ENCODE measurements around the gene LRCOL1. TPM values are rescaled to one million over a fixed set of nuclear protein-coding genes. Genes with fewer than 3 reads are reported as not detected.

LRCOL1 gene
- total RNA-seq, 6 experiments from 2014 or later, result 0.61 to 13.1 (median 6.8) TPM

GRCh38 chr12:132572106-132572505 is 38.3 kb downstream of the LRCOL1 start:
- TF ChIP-seq POLR2A (IDR thresholded peaks at IDR 0.05), result no peak
- no peak for TF ChIP-seq CTCF (IDR thresholded peaks at IDR 0.05)

GRCh38 chr12:132571598-132571997 is 38.8 kb downstream of the LRCOL1 start:
- WGBS (ENCODE audit: insufficient coverage, low coverage, low lambda C conversion rate, missing lambda C conversion rate), result no CpG with 5 or more reads among the region's 20 CpGs
- H3K27me3 ChIP-seq, result no peaks in the 10 kb centered on the region
- H3K9me3 ChIP-seq, result no peaks in the 10 kb centered on the region
- DNase-seq (no peak), ATAC-seq (no peak)
- no peaks in the 10 kb centered on the region for H3K4me1 ChIP-seq
- H3K36me3 ChIP-seq, result peaks cover 0 to 7% (median 2%) of the 10 kb centered on the region in 4 donors
- TF ChIP-seq POLR2A (IDR thresholded peaks at IDR 0.05) (no peak), CTCF (IDR thresholded peaks at IDR 0.05) (no peak)
- H3K27ac ChIP-seq, result no peak overlapping the region
- intact Hi-C loops (cut with DNase I), result no loop called here
- H3K4me3 ChIP-seq, result no peak overlapping the region

More at GRCh38 chr12:132572106-132572505, 38.3 kb downstream of the LRCOL1 start:
- ATAC-seq (no peak), DNase-seq (no peak)
- Histone ChIP-seq H3K4me1 (no peaks in the 10 kb centered on the region), H3K36me3 (peaks cover 0 to 7% (median 4%) of the 10 kb centered on the region in 4 donors), H3K9me3 (no peaks in the 10 kb centered on the region), H3K4me3 (no peak overlapping the region), H3K27me3 (no peaks in the 10 kb centered on the region), H3K27ac (no peak overlapping the region)
- WGBS (ENCODE audit: insufficient coverage, low coverage, low lambda C conversion rate, missing lambda C conversion rate), result 80% methylated on average over 1 of the region's 26 CpGs
- intact Hi-C loops (cut with DNase I), result no loop called here

- Histone ChIP-seq H3K36me3 (peaks cover 0 to 7% (median 0%) of the 10 kb centered on the region in 4 donors), H3K27ac (no peak overlapping the region), H3K27me3 (no peaks in the 10 kb centered on the region), H3K4me1 (no peaks in the 10 kb centered on the region), H3K9me3 (no peaks in the 10 kb centered on the region), H3K4me3 (no peak overlapping the region)
- ATAC-seq, result no peak
- 94% methylated on average over 20 of the region's 27 CpGs for WGBS (ENCODE audit: insufficient coverage, low coverage, low lambda C conversion rate, missing lambda C conversion rate)
- DNase-seq, result no peak
- TF ChIP-seq CTCF (IDR thresholded peaks at IDR 0.05) (no peak), POLR2A (IDR thresholded peaks at IDR 0.05) (no peak)
- intact Hi-C loops (cut with DNase I), result no loop called here
These were observed 39.3 kb downstream of the LRCOL1 start for GRCh38 chr12:132571051-132571450.

- Histone ChIP-seq H3K36me3 (peaks cover 0 to 7% (median 0%) of the 10 kb centered on the region in 4 donors), H3K27ac (no peak overlapping the region), H3K27me3 (no peaks in the 10 kb centered on the region), H3K9me3 (no peaks in the 10 kb centered on the region), H3K4me1 (no peaks in the 10 kb centered on the region), H3K4me3 (no peak overlapping the region)
- ATAC-seq (no peak), DNase-seq (no peak)
- intact Hi-C loops (cut with DNase I), result no loop called here
- no CpG with 5 or more reads among the region's 26 CpGs for WGBS (ENCODE audit: insufficient coverage, low coverage, low lambda C conversion rate, missing lambda C conversion rate)
- TF ChIP-seq CTCF (IDR thresholded peaks at IDR 0.05) (no peak), POLR2A (IDR thresholded peaks at IDR 0.05) (no peak)
These were observed 39.7 kb downstream of the LRCOL1 start for GRCh38 chr12:132570635-132571034.
